ENCODE results near the gene PLN. TPM values are rescaled to one million over a fixed set of nuclear protein-coding genes. Genes with fewer than 3 reads are reported as not detected.

The PLN gene
- total RNA-seq, 1 experiment from 2014 or later = not detected

- Histone ChIP-seq H3K9me2 (ENCODE audit: insufficient read depth) (no peaks in the 10 kb centered on the region), H4K20me1 (ENCODE audit: insufficient read depth) (no peaks in the 10 kb centered on the region), H3F3A (ENCODE audit: insufficient read depth, low read depth) (no peaks in the 10 kb centered on the region), H2AFZ (no peak overlapping the region), H3K4me1 (replicated peaks; ENCODE audit: insufficient read depth) (no peaks in the 10 kb centered on the region), H3K9me3 (ENCODE audit: insufficient read depth, low read depth) (no peaks in the 10 kb centered on the region), H3K4me2 (no peak overlapping the region), H3K4me3 (no peak overlapping the region), H3K27me3 (ENCODE audit: insufficient read depth, low read depth) (no peaks in the 10 kb centered on the region), H3K27ac (no peak overlapping the region), H3K79me2 (ENCODE audit: low read depth) (no peaks in the 10 kb centered on the region), H3K36me3 (ENCODE audit: low read depth) (no peaks in the 10 kb centered on the region)
- TF ChIP-seq EZH2 (IDR thresholded peaks at IDR 0.05; ENCODE audit: low read depth) (no peak), CTCF (conservative IDR thresholded peaks at IDR 0.05) (peak; percentile 93)
- POLR2A ChIA-PET (ENCODE audit: unreplicated experiment) = no interaction called here
- no TSS peak for BruUV-seq (replicated peaks)
- DNase-seq = peak in 1 of 2 experiments; percentile 4
- intact Hi-C loops (cut with micrococcal nuclease; ENCODE audit: unreplicated experiment) = loop anchor here (5.0 kb wide), 2 partner anchors 227 to 532 kb away; no protein-coding TSS in a partner anchor
- CTCF ChIA-PET = no interaction called here
Observed at GRCh38 chr6:118509009-118509617, 39.0 kb upstream of the PLN start.

GRCh38 chr6:118511930-118512715 lies 36.0 kb upstream of the PLN start:
- CTCF ChIA-PET = no interaction called here
- intact Hi-C loops (cut with micrococcal nuclease; ENCODE audit: unreplicated experiment) = no loop called here
- H3K4me1 ChIP-seq (replicated peaks; ENCODE audit: insufficient read depth) = no peaks in the 10 kb centered on the region
- TF ChIP-seq EZH2 (IDR thresholded peaks at IDR 0.05; ENCODE audit: low read depth) = no peak
- TF ChIP-seq CTCF (conservative IDR thresholded peaks at IDR 0.05) = no peak
- no TSS peak for BruUV-seq (replicated peaks)
- no peak overlapping the region for H3K27ac ChIP-seq
- H3K36me3 ChIP-seq (ENCODE audit: low read depth) = no peaks in the 10 kb centered on the region
- no peaks in the 10 kb centered on the region for H3K27me3 ChIP-seq (ENCODE audit: insufficient read depth, low read depth)
- no peaks in the 10 kb centered on the region for H3K79me2 ChIP-seq (ENCODE audit: low read depth)
- no peaks in the 10 kb centered on the region; the same call in 1 of the 2 replicates for H3K9me3 ChIP-seq (ENCODE audit: insufficient read depth, low read depth)
- DNase-seq = no peak
- no peaks in the 10 kb centered on the region for H3F3A ChIP-seq (ENCODE audit: insufficient read depth, low read depth)
- no peak overlapping the region for H3K4me3 ChIP-seq
- no peaks in the 10 kb centered on the region for H4K20me1 ChIP-seq (ENCODE audit: insufficient read depth)
- H3K9me2 ChIP-seq (ENCODE audit: insufficient read depth) = no peaks in the 10 kb centered on the region
- H3K4me2 ChIP-seq = no peak overlapping the region
- H2AFZ ChIP-seq = no peak overlapping the region
- POLR2A ChIA-PET (ENCODE audit: unreplicated experiment) = no interaction called here

- H4K20me1 ChIP-seq (ENCODE audit: insufficient read depth) = no peaks in the 10 kb centered on the region
- no peaks in the 10 kb centered on the region for H3K36me3 ChIP-seq (ENCODE audit: low read depth)
- TF ChIP-seq EZH2 (IDR thresholded peaks at IDR 0.05; ENCODE audit: low read depth) = no peak
- TF ChIP-seq CTCF (conservative IDR thresholded peaks at IDR 0.05) = no peak
- no peak overlapping the region for H2AFZ ChIP-seq
- no peaks in the 10 kb centered on the region for H3K27me3 ChIP-seq (ENCODE audit: insufficient read depth, low read depth)
- no peak overlapping the region for H3K4me2 ChIP-seq
- ChIA-PET POLR2A (ENCODE audit: unreplicated experiment) (no interaction called here), CTCF (no interaction called here)
- H3K9me3 ChIP-seq (ENCODE audit: insufficient read depth, low read depth) = no peaks in the 10 kb centered on the region; the same call in 1 of the 2 replicates
- no peaks in the 10 kb centered on the region for H3K9me2 ChIP-seq (ENCODE audit: insufficient read depth)
- DNase-seq = no peak
- H3F3A ChIP-seq (ENCODE audit: insufficient read depth, low read depth) = no peaks in the 10 kb centered on the region
- intact Hi-C loops (cut with micrococcal nuclease; ENCODE audit: unreplicated experiment) = no loop called here
- H3K27ac ChIP-seq = no peak overlapping the region
- H3K4me3 ChIP-seq = no peak overlapping the region
- H3K4me1 ChIP-seq (replicated peaks; ENCODE audit: insufficient read depth) = no peaks in the 10 kb centered on the region
- H3K79me2 ChIP-seq (ENCODE audit: low read depth) = no peaks in the 10 kb centered on the region
- BruUV-seq (replicated peaks) = no TSS peak
Observed at GRCh38 chr6:118514689-118515088, 33.4 kb upstream of the PLN start.

All from PC-9 (cell line).